ENCODE results near the gene OR52W1.

GRCh38 chr11:6199174-6199810 is at the start of gene OR52W1:
- TF ChIP-seq YY1 (IDR thresholded peaks at IDR 0.05; ENCODE audit: low read depth) = no peak
- TF ChIP-seq RAD21 (IDR thresholded peaks at IDR 0.05; ENCODE audit: low read depth) = no peak
- no peak for TF ChIP-seq REST (IDR thresholded peaks at IDR 0.05; ENCODE audit: low read depth)
- no peak for TF ChIP-seq NFIC (IDR thresholded peaks at IDR 0.05)
